OCI-LY1 (cell line): Measurements from ENCODE around the gene USP27X.

Source experiments
- H2AFZ ChIP-seq: fragments of 200-600 bp; sonication (generic), shearing (Covaris generic); 2 replicates; pipeline ENCODE4 v1.6.0; 2014; ENCODE audit warnings: antibody characterized with exemption, mild to moderate bottlenecking, low read length
- H3F3A ChIP-seq: fragments of 200-600 bp; sonication (generic), shearing (Covaris generic); 2 replicates; pipeline ENCODE4 v1.6.0; 2014; ENCODE audit warnings: mild to moderate bottlenecking, antibody characterized with exemption, low read length, moderate library complexity; ENCODE audit not compliant: insufficient read depth
- H3K27ac ChIP-seq: fragments of 200-600 bp; sonication (generic); 2 replicates; pipeline ENCODE4 v1.5.1; 2014; ENCODE audit warnings: low read length, mixed run types, mild to moderate bottlenecking, low read depth; ENCODE audit not compliant: poor library complexity, severe bottlenecking
- H3K27me3 ChIP-seq: fragments of 200-600 bp; sonication (generic); 2 replicates; pipeline ENCODE4 v1.6.0; 2014; ENCODE audit warnings: antibody characterized with exemption, mild to moderate bottlenecking, low read length, moderate library complexity; ENCODE audit not compliant: insufficient read depth
- H3K36me3 ChIP-seq: fragments of 200-600 bp; sonication (generic); 2 replicates; pipeline ENCODE4 v1.6.1; 2014; ENCODE audit warnings: mild to moderate bottlenecking, antibody characterized with exemption, low read length, moderate library complexity, mixed read lengths; ENCODE audit not compliant: insufficient read depth
- H3K4me1 ChIP-seq: fragments of 200-600 bp; sonication (generic); 2 replicates; pipeline ENCODE4 v1.5.1; 2014; ENCODE audit warnings: mild to moderate bottlenecking, low read length, moderate library complexity; ENCODE audit not compliant: insufficient read depth, severe bottlenecking
- H3K4me2 ChIP-seq: fragments of 200-600 bp; sonication (generic), shearing (Covaris generic); 2 replicates; pipeline ENCODE4 v1.6.1; 2014; ENCODE audit warnings: low read length
- H3K4me3 ChIP-seq: fragments of 200-600 bp; sonication (generic); 2 replicates; pipeline ENCODE4 v1.5.1; 2014; ENCODE audit warnings: low read length, low read depth, mild to moderate bottlenecking, mixed read lengths; ENCODE audit not compliant: poor library complexity, severe bottlenecking
- H3K79me2 ChIP-seq: fragments of 200-600 bp; shearing (Covaris generic); 2 replicates; pipeline ENCODE4 v1.6.1; 2016; ENCODE audit warnings: mixed run types, low read length, mixed read lengths; ENCODE audit not compliant: insufficient read depth
- H3K9ac ChIP-seq: fragments of 200-600 bp; sonication (generic), shearing (Covaris generic); 2 replicates; pipeline ENCODE4 v1.6.1; 2014; ENCODE audit warnings: mild to moderate bottlenecking, low read length, mixed read lengths
- H3K9me2 ChIP-seq: fragments of 200-600 bp; sonication (generic), shearing (Covaris generic); 2 replicates; pipeline ENCODE4 v1.6.1; 2014; ENCODE audit warnings: low read depth, mild to moderate bottlenecking, low read length, mixed read lengths
- H3K9me3 ChIP-seq: fragments of 200-600 bp; shearing (Covaris generic); 2 replicates; pipeline ENCODE4 v1.6.1; 2014; ENCODE audit warnings: low read length, mixed read lengths
- H4K20me1 ChIP-seq: fragments of 200-600 bp; sonication (generic), shearing (Covaris generic); 2 replicates; pipeline ENCODE4 v1.6.0; 2016; ENCODE audit warnings: mild to moderate bottlenecking, low read length; ENCODE audit not compliant: insufficient read depth
- CTCF ChIP-seq: fragments of 200-600 bp; sonication (generic), shearing (Covaris generic); IDR thresholded peaks from 2 replicates; pipeline ENCODE4 v1.5.1; 2017; ENCODE audit warnings: mild to moderate bottlenecking, antibody characterized with exemption, low read length, moderate library complexity, mixed read lengths
- EZH2 ChIP-seq: fragments of 200-600 bp; sonication (generic), shearing (Covaris generic); IDR thresholded peaks from 2 replicates; pipeline ENCODE4 v1.8.0; 2017; ENCODE audit warnings: borderline replicate concordance, mixed run types, mild to moderate bottlenecking, antibody characterized with exemption, low read length, moderate library complexity, mixed read lengths

The USP27X gene

GRCh38 chrX:49853661-49854060 is 25.6 kb upstream of the USP27X start:
- Histone ChIP-seq H3K9me2 (no peaks in the 10 kb centered on the region), H3K36me3 (no peaks in the 10 kb centered on the region), H3K9ac (no peak overlapping the region), H4K20me1 (no peaks in the 10 kb centered on the region), H3K27me3 (no peaks in the 10 kb centered on the region), H3K4me1 (no peaks in the 10 kb centered on the region), H2AFZ (no peak overlapping the region), H3K27ac (no peak overlapping the region), H3K9me3 (no peaks in the 10 kb centered on the region), H3F3A (no peaks in the 10 kb centered on the region), H3K4me3 (no peak overlapping the region), H3K4me2 (no peak overlapping the region), H3K79me2 (no peaks in the 10 kb centered on the region)
- no peak for TF ChIP-seq CTCF
- no peak for TF ChIP-seq EZH2

- no peak for TF ChIP-seq CTCF
- TF ChIP-seq EZH2, result no peak
- Histone ChIP-seq H3K9me2 (no peaks in the 10 kb centered on the region), H3K9me3 (no peaks in the 10 kb centered on the region), H3K27ac (no peak overlapping the region), H3K9ac (no peak overlapping the region), H4K20me1 (no peaks in the 10 kb centered on the region), H3K4me3 (no peak overlapping the region), H3K27me3 (no peaks in the 10 kb centered on the region), H3K36me3 (no peaks in the 10 kb centered on the region), H3F3A (no peaks in the 10 kb centered on the region), H2AFZ (no peak overlapping the region), H3K4me2 (no peak overlapping the region), H3K4me1 (no peaks in the 10 kb centered on the region), H3K79me2 (no peaks in the 10 kb centered on the region)
Observed at GRCh38 chrX:49856819-49857218, 22.5 kb upstream of the USP27X start.

DNA sequence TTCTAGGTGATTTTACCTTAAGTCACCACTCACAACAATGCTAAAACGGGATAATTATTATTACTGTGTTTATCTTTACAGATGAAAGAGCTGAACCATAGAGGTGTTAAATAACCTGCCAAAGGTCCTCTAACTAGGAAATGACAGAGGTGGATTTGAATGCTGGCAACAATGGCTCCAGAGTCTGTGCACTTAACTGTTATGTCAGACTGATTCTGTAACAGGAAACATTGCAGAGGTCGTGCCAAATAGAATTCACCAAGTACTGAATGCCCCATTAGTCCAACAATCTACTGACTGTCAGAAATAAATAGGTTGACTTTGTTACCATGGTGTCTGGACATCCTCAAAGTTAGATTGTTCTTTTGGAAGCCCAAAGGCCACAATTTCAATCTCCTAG is 20.9 kb upstream of the USP27X start:
- Histone ChIP-seq H3K36me3 (no peaks in the 10 kb centered on the region), H3K4me1 (no peaks in the 10 kb centered on the region), H3K27me3 (no peaks in the 10 kb centered on the region), H3K27ac (no peak overlapping the region), H3F3A (no peaks in the 10 kb centered on the region), H3K9me2 (no peaks in the 10 kb centered on the region), H3K79me2 (no peaks in the 10 kb centered on the region), H2AFZ (no peak overlapping the region), H3K9me3 (no peaks in the 10 kb centered on the region), H4K20me1 (no peaks in the 10 kb centered on the region), H3K9ac (no peak overlapping the region), H3K4me3 (no peak overlapping the region), H3K4me2 (no peak overlapping the region)
- TF ChIP-seq CTCF (no peak), EZH2 (no peak)
